ENCODE data around the gene CROCC2. TPM values are rescaled to one million over a fixed set of nuclear protein-coding genes. Genes with fewer than 3 reads are reported as not detected.

The CROCC2 gene
- total and polyA plus RNA-seq, 2 donors (not counting 1 experiment from before 2014, with no cell fraction given), result not detected

GRCh38 chr2:240919786-240920782, 13.9 kb downstream of the CROCC2 start:
- Histone ChIP-seq H3K27me3 (replicated peaks in 1 of 4; ENCODE audit: control extremely low read depth in 1 of 4, control insufficient read depth in 3 of 4, insufficient read depth in 4 of 4, low read length in 3 of 4) (peaks cover 0 to 18% (median 4%) of the 10 kb centered on the region in 4 experiments), H3K27ac (ENCODE audit: low read length in 2 of 2) (no peak overlapping the region), H3K4me3 (ENCODE audit: control extremely low read depth in 1 of 5, extremely low read depth in 1 of 5, insufficient read depth in 1 of 5, low read depth in 2 of 5, low read length in 4 of 5) (no peak overlapping the region), H3K9me3 (ENCODE audit: control extremely low read depth in 1 of 3, control insufficient read depth in 2 of 3, insufficient read depth in 1 of 3, low read length in 2 of 3) (no peaks in the 10 kb centered on the region), H3K4me1 (ENCODE audit: control insufficient read depth in 2 of 2, insufficient read depth in 2 of 2, low read length in 2 of 2) (peaks cover 8 to 11% of the 10 kb centered on the region in 2 donors), H4K20me1 (ENCODE audit: control insufficient read depth, insufficient read depth, low read length, poor library complexity, severe bottlenecking) (no peaks in the 10 kb centered on the region), H3K36me3 (replicated peaks in 1 of 2; ENCODE audit: control extremely low read depth in 1 of 2, control insufficient read depth in 1 of 2, extremely low read depth in 1 of 2, insufficient read depth in 2 of 2, low read length in 1 of 2) (no peaks in the 10 kb centered on the region), H3K79me2 (ENCODE audit: control insufficient read depth, insufficient read depth, low read length) (no peaks in the 10 kb centered on the region), H3K9ac (ENCODE audit: low read length) (no peak overlapping the region), H3K4me2 (replicated peaks; ENCODE audit: low read depth, low read length, poor library complexity, severe bottlenecking) (no peak overlapping the region), H2AFZ (ENCODE audit: insufficient read depth, low read depth, low read length, poor library complexity, severe bottlenecking) (no peak overlapping the region)
- Mint-ChIP-seq H3K9me3 (ENCODE audit: insufficient read depth) (no peaks in the 10 kb centered on the region), H3K4me1 (peaks cover 8% of the 10 kb centered on the region), H3K27ac (no peak overlapping the region), H3K27me3 (peaks cover 9% of the 10 kb centered on the region), H3K4me3 (no peak overlapping the region)
- CTCF ChIA-PET, result no interaction called here
- WGBS (ENCODE audit: insufficient coverage), result 94% methylated on average over 31 of the region's 31 CpGs
- intact Hi-C loops (cut with micrococcal nuclease), result no loop called here
- POLR2A ChIA-PET, result no interaction called here
- ATAC-seq (ENCODE audit: low read depth), result no peak
- no peak for TF ChIP-seq EZH2 (IDR thresholded peaks at IDR 0.05; ENCODE audit: borderline replicate concordance, insufficient read depth, low read depth, low read length, poor library complexity, severe bottlenecking)
- TF ChIP-seq, protein P1, sequence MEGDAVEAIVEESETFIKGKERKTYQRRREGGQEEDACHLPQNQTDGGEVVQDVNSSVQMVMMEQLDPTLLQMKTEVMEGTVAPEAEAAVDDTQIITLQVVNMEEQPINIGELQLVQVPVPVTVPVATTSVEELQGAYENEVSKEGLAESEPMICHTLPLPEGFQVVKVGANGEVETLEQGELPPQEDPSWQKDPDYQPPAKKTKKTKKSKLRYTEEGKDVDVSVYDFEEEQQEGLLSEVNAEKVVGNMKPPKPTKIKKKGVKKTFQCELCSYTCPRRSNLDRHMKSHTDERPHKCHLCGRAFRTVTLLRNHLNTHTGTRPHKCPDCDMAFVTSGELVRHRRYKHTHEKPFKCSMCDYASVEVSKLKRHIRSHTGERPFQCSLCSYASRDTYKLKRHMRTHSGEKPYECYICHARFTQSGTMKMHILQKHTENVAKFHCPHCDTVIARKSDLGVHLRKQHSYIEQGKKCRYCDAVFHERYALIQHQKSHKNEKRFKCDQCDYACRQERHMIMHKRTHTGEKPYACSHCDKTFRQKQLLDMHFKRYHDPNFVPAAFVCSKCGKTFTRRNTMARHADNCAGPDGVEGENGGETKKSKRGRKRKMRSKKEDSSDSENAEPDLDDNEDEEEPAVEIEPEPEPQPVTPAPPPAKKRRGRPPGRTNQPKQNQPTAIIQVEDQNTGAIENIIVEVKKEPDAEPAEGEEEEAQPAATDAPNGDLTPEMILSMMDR (IDR thresholded peaks at IDR 0.05), result no peak
- no peak for DNase-seq

DNA sequence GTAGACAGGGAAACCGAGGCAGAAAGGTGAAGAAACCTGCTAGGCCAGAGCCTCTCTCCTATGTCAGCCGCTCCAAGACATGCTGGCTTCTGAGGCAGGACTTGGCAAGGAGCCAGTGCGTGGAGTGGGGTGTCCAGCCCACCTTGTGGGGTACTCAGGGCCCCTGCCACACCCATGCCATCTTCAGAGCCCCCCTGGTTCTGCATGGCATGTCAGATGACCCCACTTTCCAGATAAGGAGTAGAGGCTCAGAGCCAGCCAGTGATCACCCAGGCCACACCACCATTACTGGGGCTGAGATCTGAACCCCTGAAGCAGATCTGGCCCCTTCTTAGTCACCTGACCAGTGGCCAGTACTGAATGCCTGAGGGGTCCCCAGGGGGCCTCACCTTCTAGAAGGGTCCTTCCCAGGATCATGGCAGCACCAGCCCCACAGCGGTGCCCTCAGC, 14.7 kb downstream of the CROCC2 start:
- intact Hi-C loops (cut with micrococcal nuclease), result no loop called here
- H3K36me3 ChIP-seq (replicated peaks in 1 of 2; ENCODE audit: control extremely low read depth in 1 of 2, control insufficient read depth in 1 of 2, extremely low read depth in 1 of 2, insufficient read depth in 2 of 2, low read length in 1 of 2), result no peaks in the 10 kb centered on the region
- H3K27ac Mint-ChIP-seq, result no peak overlapping the region
- H3K27me3 Mint-ChIP-seq, result peaks cover 4% of the 10 kb centered on the region
- no peaks in the 10 kb centered on the region for H3K9me3 Mint-ChIP-seq (ENCODE audit: insufficient read depth)
- H3K4me1 ChIP-seq (ENCODE audit: control insufficient read depth in 2 of 2, insufficient read depth in 2 of 2, low read length in 2 of 2), result peaks cover 4 to 7% of the 10 kb centered on the region in 2 donors
- no peak overlapping the region for H2AFZ ChIP-seq (ENCODE audit: insufficient read depth, low read depth, low read length, poor library complexity, severe bottlenecking)
- H3K9ac ChIP-seq (ENCODE audit: low read length), result no peak overlapping the region
- no peaks in the 10 kb centered on the region for H4K20me1 ChIP-seq (ENCODE audit: control insufficient read depth, insufficient read depth, low read length, poor library complexity, severe bottlenecking)
- H3K4me3 Mint-ChIP-seq, result no peak overlapping the region
- ChIA-PET CTCF (no interaction called here), POLR2A (no interaction called here)
- 91% methylated on average over 4 of the region's 4 CpGs for WGBS (ENCODE audit: insufficient coverage)
- H3K79me2 ChIP-seq (ENCODE audit: control insufficient read depth, insufficient read depth, low read length), result no peaks in the 10 kb centered on the region
- H3K27ac ChIP-seq (ENCODE audit: low read length in 2 of 2), result no peak overlapping the region
- peaks cover 5% of the 10 kb centered on the region for H3K4me1 Mint-ChIP-seq
- no peaks in the 10 kb centered on the region for H3K9me3 ChIP-seq (ENCODE audit: control extremely low read depth in 1 of 3, control insufficient read depth in 2 of 3, insufficient read depth in 1 of 3, low read length in 2 of 3)
- no peak for DNase-seq
- no peak overlapping the region for H3K4me2 ChIP-seq (replicated peaks; ENCODE audit: low read depth, low read length, poor library complexity, severe bottlenecking)
- ATAC-seq (ENCODE audit: low read depth), result no peak
- H3K27me3 ChIP-seq (replicated peaks in 1 of 4; ENCODE audit: control extremely low read depth in 1 of 4, control insufficient read depth in 3 of 4, insufficient read depth in 4 of 4, low read length in 3 of 4), result peaks cover 0 to 11% (median 1%) of the 10 kb centered on the region in 4 experiments
- no peak overlapping the region for H3K4me3 ChIP-seq (ENCODE audit: control extremely low read depth in 1 of 5, extremely low read depth in 1 of 5, insufficient read depth in 1 of 5, low read depth in 2 of 5, low read length in 4 of 5)
- TF ChIP-seq, protein P1 (IDR thresholded peaks at IDR 0.05), result no peak
- no peak for TF ChIP-seq EZH2 (IDR thresholded peaks at IDR 0.05; ENCODE audit: borderline replicate concordance, insufficient read depth, low read depth, low read length, poor library complexity, severe bottlenecking)

All from B cell (primary cell).